ENCODE results near the gene ABHD5. TPM values are rescaled to one million over a fixed set of nuclear protein-coding genes. Genes with fewer than 3 reads are reported as not detected.

ABHD5 gene
- total RNA-seq, 1 experiment from 2014 or later, result 29.5 TPM

DNA sequence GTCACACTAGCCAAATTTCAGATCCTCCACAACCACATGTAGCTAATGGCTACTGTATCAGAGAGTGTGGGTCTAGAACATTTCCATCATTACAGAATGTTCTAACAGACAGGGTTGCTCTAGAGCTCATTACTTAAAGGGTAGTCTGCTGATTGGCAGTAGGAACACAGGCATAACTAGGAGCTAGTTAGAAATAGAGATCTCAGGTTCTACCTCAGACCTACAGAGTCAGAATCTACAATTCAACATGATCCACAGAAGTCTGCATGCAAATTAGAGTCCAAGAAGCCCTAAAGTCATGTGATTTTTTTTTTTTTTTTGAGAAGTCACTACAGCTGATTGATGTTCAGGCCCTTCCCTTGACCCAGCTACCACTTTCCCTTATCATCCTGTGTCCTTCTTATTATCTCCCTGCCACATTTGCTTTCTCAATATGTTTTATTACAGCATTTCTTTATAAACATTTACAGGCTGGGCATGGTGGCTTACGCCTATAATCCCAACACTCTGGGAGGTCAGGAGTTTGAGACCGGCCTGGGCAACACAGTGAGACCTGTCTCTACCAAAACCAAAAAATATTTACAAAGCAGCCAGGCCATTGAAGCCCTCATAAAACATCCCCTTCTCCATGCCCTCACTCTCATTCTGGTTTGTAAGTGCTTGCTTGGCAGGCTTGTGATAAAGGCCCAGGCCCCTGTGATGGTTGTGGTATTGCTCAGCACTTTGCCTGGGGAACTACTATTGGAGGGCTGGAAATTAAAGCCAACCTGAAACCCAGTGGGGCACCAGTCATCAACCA lies 3.8 kb upstream of the ABHD5 start:
- no TSS peak for BruUV-seq (replicated peaks)
- Histone ChIP-seq H3K4me1 (ENCODE audit: insufficient read depth, low read length) (peaks cover 14% of the 10 kb centered on the region), H2AFZ (ENCODE audit: low read length) (no peak overlapping the region), H3F3A (ENCODE audit: low read length, unreplicated experiment) (no peaks in the 10 kb centered on the region), H3K9me2 (replicated peaks; ENCODE audit: low read length) (no peaks in the 10 kb centered on the region), H4K20me1 (ENCODE audit: low read length) (peaks cover 1% of the 10 kb centered on the region; the same call in 1 of the 2 replicates), H3K27me3 (ENCODE audit: low read length) (no peaks in the 10 kb centered on the region), H3K4me3 (ENCODE audit: low read length) (no peak overlapping the region), H3K27ac (ENCODE audit: low read length) (no peak overlapping the region), H3K9me3 (ENCODE audit: low read length) (no peaks in the 10 kb centered on the region), H3K79me2 (ENCODE audit: low read length) (peaks cover 7% of the 10 kb centered on the region), H3K9ac (ENCODE audit: low read length) (no peak overlapping the region), H3K4me2 (ENCODE audit: low read length) (no peak overlapping the region), H3K36me3 (ENCODE audit: low read depth, low read length) (no peaks in the 10 kb centered on the region)
- TF ChIP-seq EZH2 (IDR thresholded peaks at IDR 0.05; ENCODE audit: low read length, unreplicated experiment) (no peak), EZH2phosphoT487 (IDR thresholded peaks at IDR 0.05; ENCODE audit: borderline replicate concordance, low read length) (no peak)
- TF ChIP-seq, protein P1, sequence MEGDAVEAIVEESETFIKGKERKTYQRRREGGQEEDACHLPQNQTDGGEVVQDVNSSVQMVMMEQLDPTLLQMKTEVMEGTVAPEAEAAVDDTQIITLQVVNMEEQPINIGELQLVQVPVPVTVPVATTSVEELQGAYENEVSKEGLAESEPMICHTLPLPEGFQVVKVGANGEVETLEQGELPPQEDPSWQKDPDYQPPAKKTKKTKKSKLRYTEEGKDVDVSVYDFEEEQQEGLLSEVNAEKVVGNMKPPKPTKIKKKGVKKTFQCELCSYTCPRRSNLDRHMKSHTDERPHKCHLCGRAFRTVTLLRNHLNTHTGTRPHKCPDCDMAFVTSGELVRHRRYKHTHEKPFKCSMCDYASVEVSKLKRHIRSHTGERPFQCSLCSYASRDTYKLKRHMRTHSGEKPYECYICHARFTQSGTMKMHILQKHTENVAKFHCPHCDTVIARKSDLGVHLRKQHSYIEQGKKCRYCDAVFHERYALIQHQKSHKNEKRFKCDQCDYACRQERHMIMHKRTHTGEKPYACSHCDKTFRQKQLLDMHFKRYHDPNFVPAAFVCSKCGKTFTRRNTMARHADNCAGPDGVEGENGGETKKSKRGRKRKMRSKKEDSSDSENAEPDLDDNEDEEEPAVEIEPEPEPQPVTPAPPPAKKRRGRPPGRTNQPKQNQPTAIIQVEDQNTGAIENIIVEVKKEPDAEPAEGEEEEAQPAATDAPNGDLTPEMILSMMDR (conservative IDR thresholded peaks at IDR 0.05; ENCODE audit: low read depth, low read length), result no peak
- ATAC-seq (no peak), DNase-seq (no peak)
- intact Hi-C loops (cut with micrococcal nuclease), result no loop called here
- ChIA-PET CTCF (no interaction called here), POLR2A (ENCODE audit: unreplicated experiment) (no interaction called here)

DNA sequence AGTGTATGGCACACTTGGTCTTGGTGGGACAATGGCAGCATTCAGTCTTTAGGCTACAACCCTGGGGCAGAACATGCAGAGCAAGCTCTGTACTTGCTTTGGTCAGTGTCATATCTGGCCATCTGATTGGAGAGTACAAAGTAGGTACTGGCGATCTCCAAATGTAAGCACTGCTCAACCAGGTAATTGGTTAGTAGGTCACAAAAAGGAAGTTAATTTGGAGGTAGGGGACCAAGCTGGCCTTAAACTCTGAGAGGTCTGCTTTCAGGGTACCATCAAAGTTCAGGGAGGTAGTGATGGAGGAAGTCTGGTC lies 3.3 kb upstream of the ABHD5 start:
- ATAC-seq, result no peak
- TF ChIP-seq EZH2 (IDR thresholded peaks at IDR 0.05; ENCODE audit: low read length, unreplicated experiment) (no peak), EZH2phosphoT487 (IDR thresholded peaks at IDR 0.05; ENCODE audit: borderline replicate concordance, low read length) (no peak)
- TF ChIP-seq, protein P1 (conservative IDR thresholded peaks at IDR 0.05; ENCODE audit: low read depth, low read length), result no peak
- Histone ChIP-seq H3K9me3 (ENCODE audit: low read length) (no peaks in the 10 kb centered on the region), H4K20me1 (ENCODE audit: low read length) (peaks cover 6% of the 10 kb centered on the region; the same call in 1 of the 2 replicates), H3K4me2 (ENCODE audit: low read length) (no peak overlapping the region), H2AFZ (ENCODE audit: low read length) (no peak overlapping the region), H3K9ac (ENCODE audit: low read length) (no peak overlapping the region), H3K36me3 (ENCODE audit: low read depth, low read length) (no peaks in the 10 kb centered on the region), H3K27ac (ENCODE audit: low read length) (no peak overlapping the region), H3K79me2 (ENCODE audit: low read length) (peaks cover 12% of the 10 kb centered on the region), H3K27me3 (ENCODE audit: low read length) (no peaks in the 10 kb centered on the region), H3F3A (ENCODE audit: low read length, unreplicated experiment) (no peaks in the 10 kb centered on the region), H3K4me3 (ENCODE audit: low read length) (no peak overlapping the region), H3K4me1 (ENCODE audit: insufficient read depth, low read length) (peaks cover 20% of the 10 kb centered on the region), H3K9me2 (replicated peaks; ENCODE audit: low read length) (no peaks in the 10 kb centered on the region)
- BruUV-seq (replicated peaks), result no TSS peak
- no peak for DNase-seq
- intact Hi-C loops (cut with micrococcal nuclease), result no loop called here
- ChIA-PET POLR2A (ENCODE audit: unreplicated experiment) (no interaction called here), CTCF (no interaction called here)

DNA sequence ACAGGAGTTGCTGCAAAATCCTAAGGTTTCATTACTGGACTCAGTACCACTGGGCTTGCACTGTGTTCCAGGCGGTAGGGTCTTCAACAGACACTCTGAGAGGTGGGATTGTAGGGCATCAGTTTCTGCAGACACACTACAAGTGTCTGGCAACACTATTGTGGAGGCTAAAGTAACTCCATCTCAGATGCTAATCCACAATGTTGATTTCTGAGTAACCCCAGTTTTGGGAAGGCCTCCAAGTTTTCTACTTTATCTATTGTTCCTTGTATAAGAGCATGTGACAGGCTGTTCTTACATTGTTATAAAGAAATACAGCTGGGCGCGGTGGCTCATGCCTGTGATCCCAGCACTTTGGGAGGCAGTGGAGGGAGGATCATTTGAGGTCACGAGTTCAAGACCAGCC lies 2.5 kb upstream of the ABHD5 start:
- H4K20me1 ChIP-seq (ENCODE audit: low read length), result peaks cover 12% of the 10 kb centered on the region; the same call in 1 of the 2 replicates
- no peak overlapping the region for H3K4me3 ChIP-seq (ENCODE audit: low read length)
- H3F3A ChIP-seq (ENCODE audit: low read length, unreplicated experiment), result no peaks in the 10 kb centered on the region
- no TSS peak for BruUV-seq (replicated peaks)
- no peaks in the 10 kb centered on the region for H3K27me3 ChIP-seq (ENCODE audit: low read length)
- ATAC-seq (no peak), DNase-seq (no peak)
- H3K9ac ChIP-seq (ENCODE audit: low read length), result no peak overlapping the region
- no peak overlapping the region for H2AFZ ChIP-seq (ENCODE audit: low read length)
- no peaks in the 10 kb centered on the region for H3K36me3 ChIP-seq (ENCODE audit: low read depth, low read length)
- peaks cover 20% of the 10 kb centered on the region for H3K79me2 ChIP-seq (ENCODE audit: low read length)
- ChIA-PET POLR2A (ENCODE audit: unreplicated experiment) (no interaction called here), CTCF (no interaction called here)
- H3K4me2 ChIP-seq (ENCODE audit: low read length), result no peak overlapping the region
- TF ChIP-seq EZH2phosphoT487 (IDR thresholded peaks at IDR 0.05; ENCODE audit: borderline replicate concordance, low read length), result no peak
- no peak for TF ChIP-seq EZH2 (IDR thresholded peaks at IDR 0.05; ENCODE audit: low read length, unreplicated experiment)
- TF ChIP-seq, protein P1 (conservative IDR thresholded peaks at IDR 0.05; ENCODE audit: low read depth, low read length), result no peak
- intact Hi-C loops (cut with micrococcal nuclease), result no loop called here
- no peaks in the 10 kb centered on the region for H3K9me2 ChIP-seq (replicated peaks; ENCODE audit: low read length)
- H3K4me1 ChIP-seq (ENCODE audit: insufficient read depth, low read length), result peaks cover 28% of the 10 kb centered on the region
- no peaks in the 10 kb centered on the region for H3K9me3 ChIP-seq (ENCODE audit: low read length)
- no peak overlapping the region for H3K27ac ChIP-seq (ENCODE audit: low read length)
